ENCODE results near the gene GJC2.

DNA sequence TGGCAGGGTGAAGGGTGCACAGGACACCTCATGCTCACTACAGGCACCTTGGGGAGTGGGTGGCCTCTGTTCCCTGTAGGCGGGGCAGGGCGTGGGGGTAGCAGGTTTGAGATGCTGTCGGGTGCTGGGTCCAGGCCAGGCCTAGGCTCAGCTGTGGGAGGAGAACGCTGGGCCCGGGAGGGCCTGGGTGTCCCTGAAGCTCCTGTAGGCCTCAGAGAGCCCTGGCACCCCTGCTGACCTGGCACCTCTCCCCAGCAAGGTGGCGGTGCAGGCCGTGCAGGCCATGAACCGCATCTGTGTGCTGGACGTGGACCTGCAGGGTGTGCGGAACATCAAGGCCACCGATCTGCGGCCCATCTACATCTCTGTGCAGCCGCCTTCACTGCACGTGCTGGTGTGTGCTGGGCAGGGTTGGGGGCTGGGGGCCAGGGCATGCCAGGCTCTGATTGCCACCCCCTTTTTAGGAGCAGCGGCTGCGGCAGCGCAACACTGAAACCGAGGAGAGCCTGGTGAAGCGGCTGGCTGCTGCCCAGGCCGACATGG lies 2.5 kb upstream of the GJC2 start:
- TF ChIP-seq, protein P1, sequence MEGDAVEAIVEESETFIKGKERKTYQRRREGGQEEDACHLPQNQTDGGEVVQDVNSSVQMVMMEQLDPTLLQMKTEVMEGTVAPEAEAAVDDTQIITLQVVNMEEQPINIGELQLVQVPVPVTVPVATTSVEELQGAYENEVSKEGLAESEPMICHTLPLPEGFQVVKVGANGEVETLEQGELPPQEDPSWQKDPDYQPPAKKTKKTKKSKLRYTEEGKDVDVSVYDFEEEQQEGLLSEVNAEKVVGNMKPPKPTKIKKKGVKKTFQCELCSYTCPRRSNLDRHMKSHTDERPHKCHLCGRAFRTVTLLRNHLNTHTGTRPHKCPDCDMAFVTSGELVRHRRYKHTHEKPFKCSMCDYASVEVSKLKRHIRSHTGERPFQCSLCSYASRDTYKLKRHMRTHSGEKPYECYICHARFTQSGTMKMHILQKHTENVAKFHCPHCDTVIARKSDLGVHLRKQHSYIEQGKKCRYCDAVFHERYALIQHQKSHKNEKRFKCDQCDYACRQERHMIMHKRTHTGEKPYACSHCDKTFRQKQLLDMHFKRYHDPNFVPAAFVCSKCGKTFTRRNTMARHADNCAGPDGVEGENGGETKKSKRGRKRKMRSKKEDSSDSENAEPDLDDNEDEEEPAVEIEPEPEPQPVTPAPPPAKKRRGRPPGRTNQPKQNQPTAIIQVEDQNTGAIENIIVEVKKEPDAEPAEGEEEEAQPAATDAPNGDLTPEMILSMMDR (IDR thresholded peaks at IDR 0.05; ENCODE audit: insufficient read depth, low read depth, low read length), result no peak
- TF ChIP-seq EZH2 (IDR thresholded peaks at IDR 0.05; ENCODE audit: insufficient read depth, low read length), result no peak
